ENCODE data around the gene KIAA1586.

Gene KIAA1586

GRCh38 chr6:57097596-57097995 is 51.1 kb downstream of the KIAA1586 start:
- DNase-seq (ENCODE audit: low read depth in 2 of 2, low spot score in 1 of 2): no peak

GRCh38 chr6:57102976-57103375 is 56.5 kb downstream of the KIAA1586 start:
- DNase-seq (ENCODE audit: low read depth in 2 of 2, low spot score in 1 of 2): no peak

DNA sequence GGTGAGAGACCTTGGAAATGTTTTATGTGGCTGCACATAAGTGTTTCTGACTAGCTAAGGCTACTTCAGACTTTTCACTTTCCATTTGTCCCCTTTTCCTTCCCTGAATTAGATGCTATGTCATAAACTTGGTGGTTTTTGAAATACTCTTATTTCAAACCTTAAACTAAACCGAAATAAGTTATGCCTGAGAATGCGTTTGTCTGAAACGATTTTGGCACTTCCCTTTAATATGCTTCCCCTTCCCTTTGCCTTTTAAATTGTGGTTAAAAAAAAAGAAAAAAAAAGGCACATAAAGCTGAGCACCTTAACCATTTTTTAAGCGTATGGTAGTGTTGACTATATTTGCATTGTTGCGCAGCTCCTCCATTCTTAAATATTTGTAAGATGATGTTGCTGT is 57.8 kb downstream of the KIAA1586 start:
- no peak for DNase-seq (ENCODE audit: low read depth in 2 of 2, low spot score in 1 of 2)
